ENCODE measurements around the gene SDHA. TPM values are rescaled to one million over a fixed set of nuclear protein-coding genes. Genes with fewer than 3 reads are reported as not detected.
A peak's percentile ranks its signal among the peaks of the same experiment; 100 is the strongest.

SDHA gene
- total and polyA plus RNA-seq, 2 donors from 2014 or later = 135 to 256 TPM

DNA sequence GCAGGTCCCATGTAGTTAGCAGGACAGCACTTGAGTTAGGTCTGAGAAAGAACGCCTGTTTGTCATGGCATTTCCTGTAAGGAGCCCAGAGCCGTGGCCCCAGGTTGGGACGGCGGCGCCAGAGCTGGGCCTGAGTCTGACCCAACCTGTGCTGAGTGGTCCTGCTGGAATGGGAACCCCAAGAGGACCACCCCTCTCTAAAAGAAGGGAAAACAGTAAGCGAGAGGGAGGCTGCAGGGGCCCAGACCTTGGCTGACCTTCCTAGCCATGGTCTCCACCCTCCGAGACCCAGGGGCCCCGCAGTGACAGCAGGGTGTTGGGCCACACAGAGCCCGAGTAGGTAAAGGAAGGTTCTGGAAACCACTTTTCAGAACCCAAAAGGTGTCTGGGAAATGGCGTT lies 28.6 kb upstream of the SDHA start:
- no peak for FAIRE-seq
- H3K4me1 ChIP-seq (ENCODE audit: control insufficient read depth in 2 of 3, insufficient read depth in 2 of 3, low read depth in 1 of 3, low read length in 3 of 3) = peaks cover 0 to 14% (median 3%) of the 10 kb centered on the region in 3 donors
- intact Hi-C loops (cut with DNase I) = no loop called here
- TF ChIP-seq, protein P1, sequence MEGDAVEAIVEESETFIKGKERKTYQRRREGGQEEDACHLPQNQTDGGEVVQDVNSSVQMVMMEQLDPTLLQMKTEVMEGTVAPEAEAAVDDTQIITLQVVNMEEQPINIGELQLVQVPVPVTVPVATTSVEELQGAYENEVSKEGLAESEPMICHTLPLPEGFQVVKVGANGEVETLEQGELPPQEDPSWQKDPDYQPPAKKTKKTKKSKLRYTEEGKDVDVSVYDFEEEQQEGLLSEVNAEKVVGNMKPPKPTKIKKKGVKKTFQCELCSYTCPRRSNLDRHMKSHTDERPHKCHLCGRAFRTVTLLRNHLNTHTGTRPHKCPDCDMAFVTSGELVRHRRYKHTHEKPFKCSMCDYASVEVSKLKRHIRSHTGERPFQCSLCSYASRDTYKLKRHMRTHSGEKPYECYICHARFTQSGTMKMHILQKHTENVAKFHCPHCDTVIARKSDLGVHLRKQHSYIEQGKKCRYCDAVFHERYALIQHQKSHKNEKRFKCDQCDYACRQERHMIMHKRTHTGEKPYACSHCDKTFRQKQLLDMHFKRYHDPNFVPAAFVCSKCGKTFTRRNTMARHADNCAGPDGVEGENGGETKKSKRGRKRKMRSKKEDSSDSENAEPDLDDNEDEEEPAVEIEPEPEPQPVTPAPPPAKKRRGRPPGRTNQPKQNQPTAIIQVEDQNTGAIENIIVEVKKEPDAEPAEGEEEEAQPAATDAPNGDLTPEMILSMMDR (IDR thresholded peaks at IDR 0.05; ENCODE audit: borderline replicate concordance, extremely low read depth, insufficient read depth) = no peak
- no peak overlapping the region for H3K27ac ChIP-seq (ENCODE audit: low read depth in 2 of 2, low read length in 2 of 2)
- H3K36me3 ChIP-seq (ENCODE audit: control insufficient read depth in 2 of 3, insufficient read depth in 3 of 3, low read length in 3 of 3) = no peaks in the 10 kb centered on the region
- H3K9ac ChIP-seq (ENCODE audit: low read length in 3 of 3) = no peak overlapping the region
- DNase-seq = no peak
- H3K9me3 ChIP-seq (ENCODE audit: control insufficient read depth in 2 of 3, insufficient read depth in 1 of 3, low read length in 3 of 3) = no peaks in the 10 kb centered on the region
- no peak overlapping the region for H3K4me3 ChIP-seq (ENCODE audit: low read length in 3 of 3)
- H3K27me3 ChIP-seq (ENCODE audit: control insufficient read depth, insufficient read depth, low read length) = no peaks in the 10 kb centered on the region

DNA sequence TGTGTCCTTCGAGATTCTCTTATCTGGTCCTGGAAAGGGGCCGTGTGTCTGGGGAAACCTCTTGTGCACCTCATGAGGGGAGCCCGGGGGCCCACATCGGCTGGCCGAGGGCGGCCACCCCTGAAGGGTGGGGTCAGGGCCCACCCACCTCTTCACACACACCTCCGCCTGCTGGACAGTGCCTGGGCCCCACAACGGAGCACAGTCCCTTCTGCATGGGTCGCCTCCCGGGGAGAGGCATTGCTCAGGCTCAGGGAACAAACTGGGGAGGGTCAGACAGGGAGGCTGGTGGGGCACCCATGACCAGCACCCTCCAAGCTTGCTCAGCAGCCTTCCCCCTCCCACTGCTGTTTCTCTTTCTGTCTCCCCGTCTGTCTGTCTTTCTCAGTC lies 28.1 kb upstream of the SDHA start:
- DNase-seq = no peak
- no peak for FAIRE-seq
- no peak overlapping the region for H3K4me3 ChIP-seq (ENCODE audit: low read length in 3 of 3)
- H3K27ac ChIP-seq (ENCODE audit: low read depth in 2 of 2, low read length in 2 of 2) = no peak overlapping the region
- H3K9me3 ChIP-seq (ENCODE audit: control insufficient read depth in 2 of 3, insufficient read depth in 1 of 3, low read length in 3 of 3) = no peaks in the 10 kb centered on the region
- no peaks in the 10 kb centered on the region for H3K27me3 ChIP-seq (ENCODE audit: control insufficient read depth, insufficient read depth, low read length)
- intact Hi-C loops (cut with DNase I) = no loop called here
- H3K4me1 ChIP-seq (ENCODE audit: control insufficient read depth in 2 of 3, insufficient read depth in 2 of 3, low read depth in 1 of 3, low read length in 3 of 3) = peaks cover 0 to 14% (median 3%) of the 10 kb centered on the region in 3 donors
- H3K9ac ChIP-seq (ENCODE audit: low read length in 3 of 3) = no peak overlapping the region
- TF ChIP-seq, protein P1 (IDR thresholded peaks at IDR 0.05; ENCODE audit: borderline replicate concordance, extremely low read depth, insufficient read depth) = no peak
- H3K36me3 ChIP-seq (ENCODE audit: control insufficient read depth in 2 of 3, insufficient read depth in 3 of 3, low read length in 3 of 3) = no peaks in the 10 kb centered on the region

GRCh38 chr5:190366-191035 lies 27.6 kb upstream of the SDHA start:
- no peaks in the 10 kb centered on the region for H3K36me3 ChIP-seq (ENCODE audit: control insufficient read depth in 2 of 3, insufficient read depth in 3 of 3, low read length in 3 of 3)
- intact Hi-C loops (cut with DNase I) = no loop called here
- peaks cover 0 to 14% (median 3%) of the 10 kb centered on the region in 3 donors for H3K4me1 ChIP-seq (ENCODE audit: control insufficient read depth in 2 of 3, insufficient read depth in 2 of 3, low read depth in 1 of 3, low read length in 3 of 3)
- no peaks in the 10 kb centered on the region for H3K27me3 ChIP-seq (ENCODE audit: control insufficient read depth, insufficient read depth, low read length)
- no peaks in the 10 kb centered on the region for H3K9me3 ChIP-seq (ENCODE audit: control insufficient read depth in 2 of 3, insufficient read depth in 1 of 3, low read length in 3 of 3)
- no peak overlapping the region for H3K9ac ChIP-seq (ENCODE audit: low read length in 3 of 3)
- FAIRE-seq = no peak
- H3K27ac ChIP-seq (ENCODE audit: low read depth in 2 of 2, low read length in 2 of 2) = no peak overlapping the region
- DNase-seq = peak in 1 of 5 donors; percentile 29
- H3K4me3 ChIP-seq (ENCODE audit: low read length in 3 of 3) = no peak overlapping the region
- TF ChIP-seq, protein P1 (IDR thresholded peaks at IDR 0.05; ENCODE audit: borderline replicate concordance, extremely low read depth, insufficient read depth) = no peak
